ENCODE measurements around the gene SULT1E1. TPM values are rescaled to one million over a fixed set of nuclear protein-coding genes. Genes with fewer than 3 reads are reported as not detected.

SULT1E1 gene
- total and polyA plus RNA-seq, 10 of the 15 experiments (the other 5 are each of a cell fraction or from before 2014, with no cell fraction given), result not detected

- TF ChIP-seq ZBTB11 (CRISPR knock-in tag; IDR thresholded peaks at IDR 0.05), result no peak
- no peak for TF ChIP-seq RUNX3 (IDR thresholded peaks at IDR 0.05; ENCODE audit: low read length)
- no peak for TF ChIP-seq ZNF592 (IDR thresholded peaks at IDR 0.05)
- no peak for TF ChIP-seq RB1 (IDR thresholded peaks at IDR 0.05; ENCODE audit: borderline replicate concordance)
- TF ChIP-seq BCL11A (IDR thresholded peaks at IDR 0.05; ENCODE audit: low read depth, low read length), result no peak
- no peak for TF ChIP-seq CBX5 (IDR thresholded peaks at IDR 0.05; ENCODE audit: low read depth)
- TF ChIP-seq NBN (IDR thresholded peaks at IDR 0.05), result no peak
Measured at GRCh38 chr4:69894186-69894585, 34.2 kb upstream of the SULT1E1 start (continued).

All from GM12878 (cell line).